ENCODE results near the gene ECE2. TPM values are rescaled to one million over a fixed set of nuclear protein-coding genes. Genes with fewer than 3 reads are reported as not detected.
"Not testable (repeated sequence)": the region's sequence is repeated elsewhere in the genome, so short reads cannot be mapped to it uniquely, and the experiment has no call there.

ECE2 gene
- total and polyA plus RNA-seq, 2 experiments from 2014 or later: not detected

GRCh38 chr3:184336547-184337398 is 61.0 kb downstream of the ECE2 start:
- Histone ChIP-seq H3K27ac (peak overlapping the region; percentile 93), H3K27me3 (no peaks in the 10 kb centered on the region), H3K4me1 (ENCODE audit: low read depth) (peaks cover 5% of the 10 kb centered on the region), H3K36me3 (peaks cover 26% of the 10 kb centered on the region), H3K4me3 (peak overlapping the region; percentile 66), H3K9me3 (ENCODE audit: low read depth) (no peaks in the 10 kb centered on the region)
- no peak for TF ChIP-seq CTCF (IDR thresholded peaks at IDR 0.05; ENCODE audit: low read depth, low read length)
- peak; percentile 45 to 69 for DNase-seq (ENCODE audit: low read depth in 1 of 2, low spot score in 1 of 2)

- no peak for TF ChIP-seq CTCF (IDR thresholded peaks at IDR 0.05; ENCODE audit: low read depth, low read length)
- Histone ChIP-seq H3K27me3 (no peaks in the 10 kb centered on the region), H3K4me3 (peak within 1 kb of the TSS; percentile 66), H3K9me3 (ENCODE audit: low read depth) (no peaks in the 10 kb centered on the region), H3K4me1 (ENCODE audit: low read depth) (peaks cover 5% of the 10 kb centered on the region), H3K27ac (peak within 1 kb of the TSS; percentile 93), H3K36me3 (peaks cover 20% of the 10 kb centered on the region)
- DNase-seq (ENCODE audit: low read depth in 1 of 2, low spot score in 1 of 2): peak in 1 of 2 donors; percentile 49
Observed at GRCh38 chr3:184337399-184337714, 61.5 kb downstream of the ECE2 start, which contains the start of gene FAM131A. Gene FAM131A, plus strand, starts transcription at chr3:184337600. Its CDS starts 31 bp downstream, at chr3:184337631.

GRCh38 chr3:184337981-184338380 is 62.2 kb downstream of the ECE2 start:
- TF ChIP-seq CTCF (IDR thresholded peaks at IDR 0.05; ENCODE audit: low read depth, low read length): no peak
- DNase-seq (ENCODE audit: low read depth in 1 of 2, low spot score in 1 of 2): no peak
- H3K9me3 ChIP-seq (ENCODE audit: low read depth): no peaks in the 10 kb centered on the region
- H3K36me3 ChIP-seq: peaks cover 18% of the 10 kb centered on the region
- H3K4me1 ChIP-seq (ENCODE audit: low read depth): peaks cover 5% of the 10 kb centered on the region
- no peak overlapping the region for H3K4me3 ChIP-seq
- H3K27me3 ChIP-seq: no peaks in the 10 kb centered on the region
- H3K27ac ChIP-seq: no peak overlapping the region

- H3K4me3 ChIP-seq: no peak overlapping the region
- H3K9me3 ChIP-seq (ENCODE audit: low read depth): no peaks in the 10 kb centered on the region
- H3K4me1 ChIP-seq (ENCODE audit: low read depth): peaks cover 5% of the 10 kb centered on the region
- peaks cover 13% of the 10 kb centered on the region for H3K36me3 ChIP-seq
- DNase-seq (ENCODE audit: low read depth in 1 of 2, low spot score in 1 of 2): peak; percentile 32 to 93
- no peaks in the 10 kb centered on the region for H3K27me3 ChIP-seq
- no peak overlapping the region for H3K27ac ChIP-seq
- peak; percentile 20 for TF ChIP-seq CTCF (IDR thresholded peaks at IDR 0.05; ENCODE audit: low read depth, low read length)
Observed at GRCh38 chr3:184338511-184338945, 62.7 kb downstream of the ECE2 start.

GRCh38 chr3:184339001-184339400 is 63.2 kb downstream of the ECE2 start:
- Histone ChIP-seq H3K9me3 (ENCODE audit: low read depth) (no peaks in the 10 kb centered on the region), H3K4me1 (ENCODE audit: low read depth) (peaks cover 5% of the 10 kb centered on the region), H3K27me3 (no peaks in the 10 kb centered on the region), H3K36me3 (peaks cover 8% of the 10 kb centered on the region), H3K27ac (no peak overlapping the region), H3K4me3 (no peak overlapping the region)
- TF ChIP-seq CTCF (IDR thresholded peaks at IDR 0.05; ENCODE audit: low read depth, low read length): no peak
- no peak for DNase-seq (ENCODE audit: low read depth in 1 of 2, low spot score in 1 of 2)

- H3K27me3 ChIP-seq; H3K4me3 ChIP-seq; H3K4me1 ChIP-seq (ENCODE audit: low read depth); H3K27ac ChIP-seq; H3K36me3 ChIP-seq; DNase-seq (ENCODE audit: low read depth in 1 of 2, low spot score in 1 of 2); H3K9me3 ChIP-seq (ENCODE audit: low read depth): not testable (repeated sequence)
Observed at GRCh38 chr3:184339451-184340135, 63.8 kb downstream of the ECE2 start.

Data from cardiac muscle cell (in vitro differentiated cells and primary cell).